DMS79 (cell line): ENCODE data around the gene PTPN5.
A peak's percentile ranks its signal among the peaks of the same experiment; 100 is the strongest.
"Not testable (repeated sequence)": the region's sequence is repeated elsewhere in the genome, so short reads cannot be mapped to it uniquely, and the experiment has no call there.

Experiments used
- DNase-seq: peaks from one replicate; lab custom pipeline; 2025; lab: John Stamatoyannopoulos, UW

Gene PTPN5

GRCh38 chr11:18791207-18791968 lies at the start of gene PTPN5:
Gene PTPN5 (minus strand): TSS chr11:18791798. CDS start chr11:18771958, 19,840 bp downstream.
- no peak for DNase-seq

- DNase-seq: no peak
Measured at GRCh38 chr11:18836417-18836816, 44.8 kb upstream of the PTPN5 start.

GRCh38 chr11:18834754-18835466 lies 43.3 kb upstream of the PTPN5 start:
- DNase-seq: no peak

- DNase-seq: not testable (repeated sequence)
Measured at GRCh38 chr11:18820160-18820559, 28.6 kb upstream of the PTPN5 start.

- DNase-seq: no peak
Measured at GRCh38 chr11:18804199-18804999, 12.8 kb upstream of the PTPN5 start.

GRCh38 chr11:18802381-18803257 lies 11.0 kb upstream of the PTPN5 start:
- DNase-seq: peak; percentile 42

GRCh38 chr11:18798799-18799469 lies 7.3 kb upstream of the PTPN5 start:
- no peak for DNase-seq

GRCh38 chr11:18794956-18795355 lies 3.4 kb upstream of the PTPN5 start:
- no peak for DNase-seq

- no peak for DNase-seq
Measured at GRCh38 chr11:18792827-18793226, 1.2 kb upstream of the PTPN5 start.

GRCh38 chr11:18791969-18792628 lies 501 bp upstream of the PTPN5 start:
- DNase-seq: no peak

- no peak for DNase-seq
Measured at GRCh38 chr11:18790883-18791206, 753 bp downstream of the PTPN5 start.

GRCh38 chr11:18789942-18790341 lies 1.7 kb downstream of the PTPN5 start:
- no peak for DNase-seq

GRCh38 chr11:18785411-18785810 lies 6.2 kb downstream of the PTPN5 start:
- DNase-seq: no peak

- no peak for DNase-seq
Measured at GRCh38 chr11:18780896-18781295, 10.7 kb downstream of the PTPN5 start.

- no peak for DNase-seq
Measured at GRCh38 chr11:18780329-18780728, 11.3 kb downstream of the PTPN5 start.

GRCh38 chr11:18778468-18778867 lies 13.1 kb downstream of the PTPN5 start:
- no peak for DNase-seq

GRCh38 chr11:18776324-18776723 lies 15.3 kb downstream of the PTPN5 start:
- no peak for DNase-seq

GRCh38 chr11:18775492-18776292 lies 15.9 kb downstream of the PTPN5 start:
- no peak for DNase-seq

GRCh38 chr11:18774801-18775200 lies 16.8 kb downstream of the PTPN5 start:
- no peak for DNase-seq

- no peak for DNase-seq
Measured at GRCh38 chr11:18773681-18774080, 17.9 kb downstream of the PTPN5 start.
